Measurements from ENCODE around the gene TDRD7.

Gene TDRD7

DNA sequence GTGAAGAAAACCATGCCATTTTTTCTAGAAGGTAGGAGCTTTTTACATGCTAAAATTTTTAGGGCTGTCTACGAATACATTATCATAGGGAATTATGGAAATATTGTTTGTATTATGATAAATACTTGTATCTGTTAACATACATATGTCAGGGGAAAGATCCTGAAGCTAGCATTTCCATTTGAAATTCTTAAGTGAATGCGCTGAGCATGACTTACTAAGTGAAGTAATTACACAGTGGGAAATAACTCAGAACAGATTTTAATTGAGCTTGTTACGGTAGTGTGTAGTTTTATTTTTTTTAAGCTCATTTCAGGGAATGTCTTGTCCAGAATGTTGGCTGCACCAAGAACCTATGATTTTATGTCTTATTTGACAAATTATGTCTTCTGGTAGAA, 19.1 kb downstream of the TDRD7 start:
- no peak overlapping the region for H3K27ac ChIP-seq
- in situ Hi-C loops (cut with HindIII; ENCODE audit: low pct_ligation_motif_present, low sequenced_read_pairs), result no loop called here
- no peak overlapping the region for H3K4me3 ChIP-seq (ENCODE audit: low read depth, low read length)
- no peak for DNase-seq
- TF ChIP-seq, protein P1, sequence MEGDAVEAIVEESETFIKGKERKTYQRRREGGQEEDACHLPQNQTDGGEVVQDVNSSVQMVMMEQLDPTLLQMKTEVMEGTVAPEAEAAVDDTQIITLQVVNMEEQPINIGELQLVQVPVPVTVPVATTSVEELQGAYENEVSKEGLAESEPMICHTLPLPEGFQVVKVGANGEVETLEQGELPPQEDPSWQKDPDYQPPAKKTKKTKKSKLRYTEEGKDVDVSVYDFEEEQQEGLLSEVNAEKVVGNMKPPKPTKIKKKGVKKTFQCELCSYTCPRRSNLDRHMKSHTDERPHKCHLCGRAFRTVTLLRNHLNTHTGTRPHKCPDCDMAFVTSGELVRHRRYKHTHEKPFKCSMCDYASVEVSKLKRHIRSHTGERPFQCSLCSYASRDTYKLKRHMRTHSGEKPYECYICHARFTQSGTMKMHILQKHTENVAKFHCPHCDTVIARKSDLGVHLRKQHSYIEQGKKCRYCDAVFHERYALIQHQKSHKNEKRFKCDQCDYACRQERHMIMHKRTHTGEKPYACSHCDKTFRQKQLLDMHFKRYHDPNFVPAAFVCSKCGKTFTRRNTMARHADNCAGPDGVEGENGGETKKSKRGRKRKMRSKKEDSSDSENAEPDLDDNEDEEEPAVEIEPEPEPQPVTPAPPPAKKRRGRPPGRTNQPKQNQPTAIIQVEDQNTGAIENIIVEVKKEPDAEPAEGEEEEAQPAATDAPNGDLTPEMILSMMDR (IDR thresholded peaks at IDR 0.05; ENCODE audit: low read depth, low read length, missing control alignments), result no peak
- no peaks in the 10 kb centered on the region for H3K27me3 ChIP-seq (replicated peaks)
- H3K36me3 ChIP-seq (replicated peaks), result no peaks in the 10 kb centered on the region

DNA sequence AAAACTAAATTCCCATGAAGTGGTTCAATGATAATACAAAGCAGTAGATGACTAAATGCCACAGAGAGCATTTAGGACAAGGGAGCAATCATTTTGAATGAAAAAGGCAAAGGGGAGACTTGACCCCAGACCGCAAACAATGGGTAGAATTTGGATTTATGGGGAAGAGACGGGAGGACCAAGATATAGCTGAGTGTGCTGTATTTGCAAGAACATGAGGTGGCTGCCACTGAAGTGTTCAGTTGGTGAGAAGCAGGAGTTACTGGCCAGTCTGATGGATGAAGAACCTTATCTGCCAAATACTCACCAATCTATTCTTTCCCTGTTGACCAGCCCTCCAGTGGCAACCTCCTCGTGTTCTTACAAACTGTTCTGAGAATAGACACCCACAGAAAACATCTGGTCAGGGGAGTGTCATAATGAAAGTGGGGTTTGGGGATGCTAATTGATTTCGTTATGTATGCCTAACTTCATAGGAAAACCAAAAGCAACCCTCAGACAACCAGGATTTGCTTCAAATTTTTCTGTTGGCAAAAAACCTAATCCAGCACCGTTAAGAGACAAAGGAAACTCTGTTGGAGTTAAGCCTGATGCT, 19.8 kb downstream of the TDRD7 start:
- TF ChIP-seq, protein P1 (IDR thresholded peaks at IDR 0.05; ENCODE audit: low read depth, low read length, missing control alignments), result no peak
- in situ Hi-C loops (cut with HindIII; ENCODE audit: low pct_ligation_motif_present, low sequenced_read_pairs), result no loop called here
- no peak overlapping the region for H3K4me3 ChIP-seq (ENCODE audit: low read depth, low read length)
- no peak for DNase-seq
- no peak overlapping the region for H3K27ac ChIP-seq
- no peaks in the 10 kb centered on the region for H3K36me3 ChIP-seq (replicated peaks)
- H3K27me3 ChIP-seq (replicated peaks), result no peaks in the 10 kb centered on the region

DNA sequence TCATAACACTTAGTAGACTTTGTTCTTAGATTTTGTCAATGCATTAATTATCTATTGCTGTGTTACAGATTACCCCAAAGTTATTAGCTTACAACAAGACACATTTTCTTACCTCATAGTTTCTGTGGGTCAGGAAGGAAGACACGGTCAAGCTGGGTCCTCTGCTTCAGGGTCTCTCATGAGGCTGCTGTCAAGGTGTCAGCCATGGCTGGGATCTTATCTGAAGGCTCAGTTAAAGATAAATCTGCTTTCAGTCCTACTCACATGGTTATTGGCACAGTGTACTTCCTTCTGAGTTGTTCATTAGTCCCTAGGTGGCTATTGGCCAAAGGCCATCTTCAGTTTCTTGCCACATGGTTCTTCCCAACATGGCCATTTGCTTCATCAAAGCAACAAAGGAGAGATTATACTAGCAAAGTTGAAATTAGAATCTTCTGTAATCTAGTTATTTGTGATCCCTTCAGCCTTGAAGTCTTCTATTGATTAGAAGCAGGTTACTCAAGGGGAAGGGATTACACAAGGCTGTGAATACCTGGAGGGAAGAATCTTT, 25.2 kb downstream of the TDRD7 start:
- DNase-seq, result no peak
- Histone ChIP-seq H3K27me3 (replicated peaks) (no peaks in the 10 kb centered on the region), H3K4me3 (ENCODE audit: low read depth, low read length) (no peak overlapping the region), H3K36me3 (replicated peaks) (no peaks in the 10 kb centered on the region), H3K27ac (no peak overlapping the region)
- TF ChIP-seq, protein P1 (IDR thresholded peaks at IDR 0.05; ENCODE audit: low read depth, low read length, missing control alignments), result no peak
- in situ Hi-C loops (cut with HindIII; ENCODE audit: low pct_ligation_motif_present, low sequenced_read_pairs), result no loop called here

DNA sequence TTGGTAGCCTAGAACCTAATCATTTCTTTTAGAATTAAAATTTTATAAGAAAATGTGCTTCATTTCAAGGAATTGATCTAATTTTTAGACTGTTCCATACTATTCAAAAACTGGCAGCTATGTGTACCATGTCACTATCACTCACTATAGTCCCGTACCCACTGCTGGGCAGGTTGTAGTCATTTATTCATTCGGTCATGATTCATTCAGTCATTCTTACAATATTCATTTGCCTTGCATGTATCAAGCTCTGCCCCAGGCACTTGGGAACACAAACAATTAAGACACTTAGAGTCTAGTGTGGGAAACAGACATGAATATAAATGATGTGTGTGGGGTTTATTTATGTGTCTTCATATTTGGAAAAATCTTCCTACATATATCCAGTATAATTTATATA, 26.4 kb downstream of the TDRD7 start:
- TF ChIP-seq, protein P1 (IDR thresholded peaks at IDR 0.05; ENCODE audit: low read depth, low read length, missing control alignments), result no peak
- H3K36me3 ChIP-seq (replicated peaks), result no peaks in the 10 kb centered on the region
- in situ Hi-C loops (cut with HindIII; ENCODE audit: low pct_ligation_motif_present, low sequenced_read_pairs), result no loop called here
- DNase-seq, result no peak
- H3K27me3 ChIP-seq (replicated peaks), result no peaks in the 10 kb centered on the region
- H3K4me3 ChIP-seq (ENCODE audit: low read depth, low read length), result no peak overlapping the region
- no peak overlapping the region for H3K27ac ChIP-seq

DNA sequence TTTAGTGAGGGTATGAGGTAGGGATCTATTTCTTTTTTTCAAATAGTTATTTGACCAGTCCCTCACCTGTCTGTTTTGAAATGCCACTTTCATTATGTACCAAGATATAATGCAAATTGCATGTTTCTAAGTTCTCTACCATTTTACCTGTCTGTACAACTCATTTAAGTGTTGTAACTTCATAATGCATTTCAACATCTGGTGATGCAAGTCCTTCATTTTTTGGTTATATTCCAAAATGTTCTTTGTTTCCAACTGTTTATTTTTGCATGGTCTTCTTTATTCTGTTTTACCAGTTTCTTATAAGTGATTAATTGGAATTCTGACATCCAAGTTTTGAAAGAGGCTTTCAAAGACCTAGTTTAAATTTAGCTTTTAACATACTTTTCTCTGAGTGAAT, 26.8 kb downstream of the TDRD7 start:
- H3K36me3 ChIP-seq (replicated peaks), result no peaks in the 10 kb centered on the region
- no peak for DNase-seq

More for the DNA sequence above, 26.8 kb downstream of the TDRD7 start:
- in situ Hi-C loops (cut with HindIII; ENCODE audit: low pct_ligation_motif_present, low sequenced_read_pairs), result no loop called here
- H3K4me3 ChIP-seq (ENCODE audit: low read depth, low read length), result no peak overlapping the region
- TF ChIP-seq, protein P1 (IDR thresholded peaks at IDR 0.05; ENCODE audit: low read depth, low read length, missing control alignments), result no peak
- no peaks in the 10 kb centered on the region for H3K27me3 ChIP-seq (replicated peaks)
- no peak overlapping the region for H3K27ac ChIP-seq

All from brain microvascular endothelial cell (primary cell).